ENCODE results near the gene STMN3. TPM values are rescaled to one million over a fixed set of nuclear protein-coding genes. Genes with fewer than 3 reads are reported as not detected.

Gene STMN3
- total RNA-seq, 2 donors from 2014 or later = 2.5 to 5.3 TPM

- intact Hi-C loops (cut with DNase I) = no loop called here
- H3K27me3 ChIP-seq = no peaks in the 10 kb centered on the region
- H3K9me3 ChIP-seq = no peaks in the 10 kb centered on the region
- no peaks in the 10 kb centered on the region for H3K36me3 ChIP-seq
- H3K4me3 ChIP-seq = peak overlapping the region; percentile 42
- DNase-seq = no peak
- peak overlapping the region; percentile 60 for H3K27ac ChIP-seq
- TF ChIP-seq CTCF (IDR thresholded peaks at IDR 0.05) = no peak
- peaks cover 27% of the 10 kb centered on the region for H3K4me1 ChIP-seq
- H3K9ac ChIP-seq (ENCODE audit: low read depth in 2 of 2, low read length in 2 of 2) = peak overlapping the region; percentile 33 to 34
Measured at GRCh38 chr20:63697357-63697867, 44.2 kb upstream of the STMN3 start.

- Histone ChIP-seq H3K9ac (ENCODE audit: low read depth in 2 of 2, low read length in 2 of 2) (peak within 1 kb of the TSS; percentile 33 to 34), H3K27ac (peak within 1 kb of the TSS; percentile 60), H3K4me1 (peaks cover 32% of the 10 kb centered on the region), H3K9me3 (no peaks in the 10 kb centered on the region), H3K4me3 (peak within 1 kb of the TSS; percentile 42), H3K36me3 (no peaks in the 10 kb centered on the region), H3K27me3 (no peaks in the 10 kb centered on the region)
- TF ChIP-seq CTCF (IDR thresholded peaks at IDR 0.05) = no peak
- intact Hi-C loops (cut with DNase I) = no loop called here
- no peak for DNase-seq
Measured at GRCh38 chr20:63696628-63697356, 43.6 kb upstream of the STMN3 start, which contains the start of gene TNFRSF6B. Gene TNFRSF6B (plus strand): TSS chr20:63696652. CDS start chr20:63696768, 116 bp downstream.

GRCh38 chr20:63696306-63696627 lies 43.0 kb upstream of the STMN3 start:
- TF ChIP-seq CTCF (IDR thresholded peaks at IDR 0.05) = no peak

GRCh38 chr20:63695424-63696305 lies 42.4 kb upstream of the STMN3 start:
- intact Hi-C loops (cut with DNase I) = no loop called here
- peak overlapping the region; percentile 46 for H3K27ac ChIP-seq
- no peaks in the 10 kb centered on the region for H3K27me3 ChIP-seq
- no peak overlapping the region for H3K4me3 ChIP-seq
- H3K36me3 ChIP-seq = no peaks in the 10 kb centered on the region
- DNase-seq = no peak
- H3K4me1 ChIP-seq = peaks cover 42% of the 10 kb centered on the region
- no peak overlapping the region for H3K9ac ChIP-seq (ENCODE audit: low read depth in 2 of 2, low read length in 2 of 2)
- H3K9me3 ChIP-seq = no peaks in the 10 kb centered on the region
- no peak for TF ChIP-seq CTCF (IDR thresholded peaks at IDR 0.05)

More at GRCh38 chr20:63696306-63696627, 43.0 kb upstream of the STMN3 start:
- H3K9ac ChIP-seq (ENCODE audit: low read depth in 2 of 2, low read length in 2 of 2) = peak overlapping the region in 1 of 2 donors; percentile 34
- H3K4me3 ChIP-seq = peak overlapping the region; percentile 42
- peak overlapping the region; percentile 59 for H3K27ac ChIP-seq
- H3K36me3 ChIP-seq = no peaks in the 10 kb centered on the region
- peaks cover 38% of the 10 kb centered on the region for H3K4me1 ChIP-seq
- intact Hi-C loops (cut with DNase I) = no loop called here
- no peaks in the 10 kb centered on the region for H3K9me3 ChIP-seq
- peak; percentile 64 for DNase-seq
- no peaks in the 10 kb centered on the region for H3K27me3 ChIP-seq

- TF ChIP-seq CTCF (IDR thresholded peaks at IDR 0.05) = no peak
- intact Hi-C loops (cut with DNase I) = no loop called here
- H3K4me3 ChIP-seq = no peak overlapping the region
- H3K9me3 ChIP-seq = no peaks in the 10 kb centered on the region
- no peaks in the 10 kb centered on the region for H3K27me3 ChIP-seq
- DNase-seq = no peak
- peaks cover 42% of the 10 kb centered on the region for H3K4me1 ChIP-seq
- no peak overlapping the region for H3K9ac ChIP-seq (ENCODE audit: low read depth in 2 of 2, low read length in 2 of 2)
- peak overlapping the region; percentile 46 for H3K27ac ChIP-seq
- no peaks in the 10 kb centered on the region for H3K36me3 ChIP-seq
Measured at GRCh38 chr20:63694584-63695423, 41.6 kb upstream of the STMN3 start.
